ENCODE measurements around the gene PDE2A.

PDE2A gene

GRCh38 chr11:72634472-72635095, 39.6 kb downstream of the PDE2A start:
- no peak for DNase-seq

DNA sequence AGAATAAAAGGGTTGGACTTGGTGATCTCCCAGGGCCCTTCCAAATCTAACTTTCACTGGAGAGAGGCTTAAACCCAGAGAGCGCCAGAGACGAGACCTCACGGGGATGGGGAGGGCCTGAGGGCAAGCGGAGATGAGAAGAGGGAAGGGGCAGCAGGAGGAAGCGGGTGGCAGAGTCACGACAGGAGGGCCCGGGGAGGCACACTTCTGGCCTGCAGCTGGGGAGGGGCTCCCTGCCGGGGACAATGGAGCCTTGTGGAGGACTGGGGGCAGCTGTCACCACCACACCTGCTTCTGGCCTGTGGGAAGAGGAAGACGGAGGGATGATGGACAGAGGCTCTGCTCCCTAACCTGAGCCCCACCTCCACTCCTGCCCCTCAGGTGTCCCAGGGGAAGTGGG, 40.2 kb downstream of the PDE2A start:
- no peak for DNase-seq

DNA sequence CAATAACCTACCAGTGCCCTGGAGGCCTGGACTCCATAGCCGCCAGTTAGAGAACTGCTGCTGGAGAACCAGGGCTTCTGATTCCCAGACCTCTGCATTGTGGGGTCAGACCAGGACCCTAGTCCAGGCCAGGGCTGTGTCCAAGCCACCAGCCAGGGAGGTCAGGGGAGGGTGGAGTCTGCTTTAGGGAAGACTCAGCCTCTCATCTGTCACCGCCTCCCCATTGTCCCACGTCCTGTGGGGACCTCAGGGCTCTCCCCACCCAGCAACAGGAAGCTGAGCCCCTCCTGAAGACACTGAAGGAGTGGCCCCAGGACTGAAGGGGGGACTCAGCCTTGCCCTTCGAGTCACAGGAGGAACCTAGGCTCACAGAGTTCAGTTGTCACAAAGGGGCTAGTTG, 41.2 kb downstream of the PDE2A start:
- DNase-seq: no peak

- DNase-seq: peak; percentile 40 to 92
These were observed 42.2 kb downstream of the PDE2A start for GRCh38 chr11:72631806-72632731.

DNA sequence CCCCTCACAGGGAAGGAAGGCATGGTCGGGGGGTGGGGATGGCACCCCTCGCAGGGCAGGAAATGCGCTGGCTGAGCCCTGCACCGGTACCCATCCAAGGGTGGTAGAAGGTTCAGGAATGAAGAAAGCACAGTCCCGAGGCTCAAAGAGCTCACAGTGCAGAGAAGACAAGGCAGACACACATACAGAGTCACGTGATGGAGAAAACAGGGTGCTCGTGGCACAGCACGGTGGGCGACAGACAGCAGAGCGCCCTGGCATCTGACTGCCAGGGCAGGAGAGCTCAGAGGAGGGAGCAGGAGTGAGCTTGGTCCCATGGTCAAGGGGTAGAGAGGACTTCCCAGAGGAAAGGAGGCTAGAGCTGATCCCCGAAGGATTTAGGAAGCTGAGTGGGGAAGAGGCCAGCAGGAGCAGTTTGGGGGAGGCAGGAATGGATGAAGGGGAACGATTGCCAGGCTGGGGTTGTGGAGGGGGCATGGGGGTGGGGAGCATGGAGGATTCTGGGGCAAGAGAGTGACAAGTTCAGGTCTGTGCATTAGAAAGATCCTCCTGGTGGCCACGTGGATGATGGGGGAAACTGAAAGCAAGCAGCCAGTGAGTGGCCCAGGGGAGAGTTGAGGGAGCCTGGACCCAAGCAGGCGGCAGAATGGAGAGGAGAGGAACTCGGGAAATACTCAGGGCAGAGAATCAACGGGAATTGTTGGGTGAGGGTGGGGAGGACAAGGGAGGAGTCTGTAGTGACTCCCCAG, 43.9 kb downstream of the PDE2A start:
- DNase-seq: no peak

DNA sequence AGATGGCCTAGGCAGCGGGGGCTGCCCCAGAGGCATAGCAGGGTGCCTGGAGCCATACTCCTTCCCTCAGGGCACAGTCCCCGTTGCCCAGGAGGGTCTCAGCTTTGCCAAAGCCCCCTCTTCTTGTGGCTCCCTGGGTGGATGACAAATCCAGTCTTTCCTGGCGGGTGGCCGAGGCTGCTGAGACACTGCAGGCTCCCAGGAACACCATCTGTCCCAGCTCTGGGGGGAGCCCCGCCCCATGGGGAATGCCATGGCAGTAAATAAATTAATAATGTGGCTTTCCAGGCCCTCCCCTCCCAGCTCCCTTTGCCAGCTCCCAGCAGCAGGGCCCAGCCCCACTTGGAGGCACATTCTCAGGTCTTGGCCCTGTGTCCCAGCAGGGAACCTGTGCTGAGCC, 45.0 kb downstream of the PDE2A start:
- DNase-seq: peak; percentile 89 to 98

DNA sequence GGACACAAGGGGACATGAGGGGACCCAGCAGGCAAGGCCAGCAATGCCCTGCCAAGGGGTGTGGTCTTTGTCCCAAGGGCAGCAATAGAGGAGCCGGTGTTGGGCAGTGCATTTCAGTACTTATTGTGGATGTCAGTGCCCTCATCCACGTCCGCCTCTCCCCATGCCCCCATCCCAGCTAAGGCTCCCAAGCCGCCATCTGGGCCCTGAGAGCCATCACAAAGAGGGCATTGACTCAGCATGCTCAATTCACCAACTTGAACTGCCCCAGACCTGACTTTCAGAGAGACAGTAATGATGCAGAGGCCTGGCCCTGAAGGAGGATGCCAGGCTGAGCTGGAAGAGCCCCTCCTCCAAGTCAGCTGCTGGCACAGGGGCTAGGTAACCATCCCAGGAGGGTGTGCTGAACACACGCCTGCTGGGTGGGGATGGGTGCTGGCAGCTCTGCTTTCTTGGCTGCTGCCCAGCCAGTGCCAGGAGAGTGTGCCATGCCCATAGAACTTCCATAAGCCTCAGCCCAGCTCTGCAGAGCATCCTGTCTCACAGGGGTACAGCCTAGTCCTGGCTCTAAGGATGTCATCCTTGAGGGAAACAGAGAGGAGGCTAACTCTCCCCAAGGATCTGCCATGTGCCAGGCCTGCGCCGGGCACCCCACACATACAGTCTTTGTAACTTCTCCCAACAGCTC, 46.5 kb downstream of the PDE2A start:
- peak; percentile 25 to 82 for DNase-seq

- DNase-seq: peak; percentile 72 to 77
These were observed 47.7 kb downstream of the PDE2A start for GRCh38 chr11:72626414-72626936.

DNA sequence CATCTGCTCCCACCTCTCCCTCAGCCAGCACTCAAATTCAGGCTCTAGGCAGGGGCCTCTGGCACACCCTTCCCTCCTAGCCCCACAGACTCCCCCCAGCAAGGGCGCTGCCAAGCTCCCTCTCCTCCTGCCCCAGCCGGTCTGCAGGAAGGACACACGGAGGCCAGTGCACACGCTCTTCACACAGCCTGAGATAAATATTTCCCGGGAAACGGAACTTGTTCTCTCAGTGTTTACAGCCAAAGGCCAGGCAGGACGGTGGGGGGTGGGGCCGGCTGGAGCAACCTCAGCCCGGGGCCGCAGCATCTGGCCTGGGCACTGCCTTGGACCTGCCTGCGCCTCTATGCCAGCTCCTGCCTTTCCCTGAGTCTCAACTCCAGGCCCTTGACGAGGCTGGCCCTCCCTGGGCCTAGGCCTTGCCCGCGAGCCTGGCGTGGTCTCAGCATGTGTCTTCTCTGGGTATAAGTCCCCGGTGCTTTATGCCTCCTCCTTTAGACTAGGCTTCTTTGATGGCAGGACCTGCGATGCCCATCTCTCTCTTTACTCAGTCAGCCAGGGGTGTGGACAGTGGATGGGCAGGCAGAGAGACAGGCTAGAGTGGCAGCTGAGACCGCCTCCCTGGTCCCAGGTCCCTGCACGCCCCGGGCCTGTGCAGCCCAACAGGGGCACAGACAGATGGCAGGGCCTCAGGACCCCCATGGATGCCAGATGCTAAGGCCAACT, 48.4 kb downstream of the PDE2A start:
- DNase-seq: peak in 1 of 2 experiments; percentile 82

DNA sequence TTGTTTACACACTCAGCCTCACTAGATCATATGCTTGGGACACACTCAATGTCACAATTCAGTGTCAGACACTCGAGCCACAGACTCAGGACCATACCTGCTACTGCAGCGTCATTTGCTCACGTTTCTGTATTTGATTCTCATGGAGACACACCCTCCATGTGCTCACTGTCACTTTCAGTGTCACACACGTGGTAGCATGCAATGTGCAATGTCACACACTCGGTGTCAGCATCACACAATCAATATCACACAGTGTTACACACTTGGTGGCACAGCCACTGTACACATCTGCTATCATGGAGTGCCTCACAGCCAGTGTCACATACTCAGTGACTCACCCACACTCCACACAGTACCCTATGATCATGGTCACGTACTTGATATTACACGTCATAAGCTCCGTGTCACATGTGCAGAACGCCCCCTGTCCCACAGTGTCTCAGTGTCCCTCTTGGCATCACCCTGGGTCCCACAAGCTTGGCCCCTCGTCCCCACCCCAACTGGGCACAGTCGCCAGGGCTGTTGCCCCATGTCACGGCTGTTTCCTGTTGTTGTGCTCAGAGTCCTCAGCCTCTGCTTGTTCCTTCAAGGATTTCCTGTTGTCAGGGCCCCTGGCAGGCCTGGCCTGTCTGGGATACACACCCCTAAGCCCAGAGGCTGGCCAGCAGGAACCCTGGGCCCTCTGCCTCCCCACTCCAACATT, 49.6 kb downstream of the PDE2A start:
- DNase-seq: no peak

DNA sequence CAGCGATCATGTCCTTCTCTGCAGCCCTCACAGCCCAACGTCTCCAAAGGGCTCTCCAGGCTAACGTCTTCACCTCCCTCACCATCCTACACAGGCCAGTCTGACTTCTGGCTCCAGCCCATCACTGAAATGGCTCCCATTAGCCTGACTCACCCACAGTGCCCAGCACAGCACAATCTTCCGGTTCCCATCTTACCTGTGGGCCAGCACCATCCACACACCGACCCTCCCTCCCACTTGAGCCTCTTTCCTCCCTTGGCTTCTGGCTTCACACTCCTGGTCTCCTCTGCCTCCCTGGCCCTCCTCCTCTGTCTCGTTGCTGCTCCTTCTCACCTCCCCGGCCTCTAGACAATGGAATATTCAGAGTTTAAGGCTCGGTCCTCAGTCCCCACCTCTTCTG, 51.2 kb downstream of the PDE2A start:
- DNase-seq: no peak

- no peak for DNase-seq
These were observed 53.1 kb downstream of the PDE2A start for GRCh38 chr11:72621008-72621610.

DNA sequence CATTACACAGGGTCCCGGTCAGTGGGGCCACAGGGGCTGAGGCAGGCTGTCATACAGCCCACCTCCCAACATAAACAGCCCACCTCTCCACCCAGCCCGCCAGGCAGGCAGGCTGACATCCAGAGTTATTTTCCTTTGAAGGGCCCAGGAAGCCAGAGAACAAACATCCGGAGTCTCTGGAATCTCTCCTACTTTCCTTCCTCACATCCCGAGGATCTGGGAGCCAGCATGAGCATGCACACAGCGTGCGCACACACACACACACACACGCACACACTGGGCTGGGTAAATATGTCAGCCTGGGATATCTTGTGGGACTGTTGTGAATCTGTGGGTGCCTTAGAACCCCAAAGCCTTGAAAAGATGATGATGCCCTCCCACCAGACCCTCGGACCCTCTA, 55.4 kb downstream of the PDE2A start:
- no peak for DNase-seq

GRCh38 chr11:72617080-72617762, 57.0 kb downstream of the PDE2A start:
- DNase-seq: peak; percentile 43 to 79

DNA sequence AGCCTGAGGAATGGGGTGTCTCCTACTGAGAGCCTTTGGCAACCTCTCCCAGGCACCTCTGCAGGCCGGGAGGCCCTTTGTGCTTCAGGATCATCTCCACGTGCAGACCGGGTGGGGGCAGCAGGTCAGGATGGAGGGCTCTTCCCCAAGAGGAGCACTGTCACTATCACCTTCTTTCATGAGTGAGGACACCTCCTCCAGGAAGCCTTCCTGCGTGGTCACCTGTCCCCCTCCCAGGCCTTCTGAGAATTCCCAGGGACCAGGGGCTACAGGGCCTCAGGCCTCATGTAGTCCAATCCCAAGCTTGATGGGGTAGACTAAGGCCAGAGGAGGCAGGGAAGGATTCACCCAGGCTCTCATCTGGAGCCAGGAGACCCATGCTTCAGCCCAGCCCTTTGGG, 57.6 kb downstream of the PDE2A start:
- no peak for DNase-seq

DNA sequence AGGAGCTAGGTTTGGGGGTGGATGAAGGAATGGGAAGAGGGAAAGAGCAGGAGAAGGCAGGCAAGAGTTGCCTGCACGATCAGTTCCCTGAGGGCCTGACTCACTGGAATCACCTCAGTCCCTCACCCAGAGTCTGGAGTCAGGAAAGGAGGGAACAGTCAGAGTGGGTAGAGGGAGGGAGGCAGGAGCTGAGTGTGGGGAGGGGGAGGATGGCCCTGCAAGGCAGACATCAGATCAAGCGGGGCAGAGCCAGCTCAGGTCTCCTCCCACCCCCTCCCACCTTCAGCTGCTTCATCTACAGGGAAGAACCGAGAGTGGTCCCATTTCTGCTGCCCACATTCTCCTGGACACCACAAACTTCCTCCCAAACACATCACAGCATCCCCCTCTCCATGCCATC, 58.9 kb downstream of the PDE2A start:
- no peak for DNase-seq

DNA sequence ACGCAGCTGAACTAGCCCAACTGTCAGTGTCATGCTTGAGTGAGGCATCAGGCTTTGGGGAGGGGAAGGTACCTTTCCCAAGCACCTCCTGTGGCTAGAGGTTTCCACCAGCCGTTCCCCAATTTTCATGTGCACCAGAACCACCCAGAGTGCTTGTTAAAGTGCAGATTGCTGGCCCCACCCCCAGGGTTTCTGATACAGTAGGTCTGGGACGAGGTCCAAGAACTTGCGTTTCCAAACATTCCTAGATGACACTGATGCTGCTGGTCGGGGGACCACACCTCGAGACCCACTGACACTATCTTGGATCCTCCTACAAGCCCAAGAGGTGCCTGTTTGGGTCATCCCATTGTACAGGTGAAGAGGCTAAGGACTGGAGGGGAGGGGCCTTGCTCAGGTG, 59.8 kb downstream of the PDE2A start:
- no peak for DNase-seq

- no peak for DNase-seq
These were observed 60.2 kb downstream of the PDE2A start for GRCh38 chr11:72613977-72614376.

GRCh38 chr11:72613450-72613849, 60.8 kb downstream of the PDE2A start:
- DNase-seq: no peak

- no peak for DNase-seq
These were observed 64.7 kb downstream of the PDE2A start for GRCh38 chr11:72609476-72609875.
